ENCODE measurements around the gene BBS9. TPM values are rescaled to one million over a fixed set of nuclear protein-coding genes. Genes with fewer than 3 reads are reported as not detected.

Gene BBS9
- total RNA-seq, 1 donor from 2014 or later, result 31.2 TPM

- Histone ChIP-seq H3K27ac (no peak overlapping the region), H3K36me3 (peaks cover 0 to 68% of the 10 kb centered on the region in 2 donors)
Measured at GRCh38 chr7:33099154-33099940, 30.0 kb upstream of the BBS9 start.

GRCh38 chr7:33100770-33101169 is 28.6 kb upstream of the BBS9 start:
- TF ChIP-seq CTCF (IDR thresholded peaks at IDR 0.05) (no peak), POLR2AphosphoS5 (IDR thresholded peaks at IDR 0.05; ENCODE audit: insufficient read depth in 1 of 2, low read depth in 1 of 2) (no peak), POLR2A (IDR thresholded peaks at IDR 0.05) (no peak)
- Histone ChIP-seq H3K36me3 (peaks cover 0 to 57% of the 10 kb centered on the region in 2 donors), H3K9me3 (no peaks in the 10 kb centered on the region), H3K4me3 (no peak overlapping the region), H3K27me3 (no peaks in the 10 kb centered on the region), H3K4me1 (peaks cover 11% of the 10 kb centered on the region), H3K27ac (no peak overlapping the region)
- intact Hi-C loops (cut with DNase I), result no loop called here
- no peak for DNase-seq (ENCODE audit: extremely low spot score in 2 of 2)

More at GRCh38 chr7:33099154-33099940, 30.0 kb upstream of the BBS9 start:
- H3K4me3 ChIP-seq, result no peak overlapping the region
- no peaks in the 10 kb centered on the region for H3K9me3 ChIP-seq
- no peak for DNase-seq (ENCODE audit: extremely low spot score in 2 of 2)
- H3K4me1 ChIP-seq, result no peaks in the 10 kb centered on the region
- no peaks in the 10 kb centered on the region for H3K27me3 ChIP-seq
- no peak for TF ChIP-seq POLR2A (IDR thresholded peaks at IDR 0.05)
- no peak for TF ChIP-seq POLR2AphosphoS5 (IDR thresholded peaks at IDR 0.05; ENCODE audit: insufficient read depth in 1 of 2, low read depth in 1 of 2)
- no peak for TF ChIP-seq CTCF (IDR thresholded peaks at IDR 0.05)
- intact Hi-C loops (cut with DNase I), result no loop called here

- H3K9me3 ChIP-seq, result no peaks in the 10 kb centered on the region
- H3K27ac ChIP-seq, result no peak overlapping the region
- no peak for TF ChIP-seq CTCF (IDR thresholded peaks at IDR 0.05)
- DNase-seq (ENCODE audit: extremely low spot score in 2 of 2), result no peak
- H3K27me3 ChIP-seq, result no peaks in the 10 kb centered on the region
- peaks cover 22% of the 10 kb centered on the region for H3K4me1 ChIP-seq
- intact Hi-C loops (cut with DNase I), result no loop called here
- no peak overlapping the region for H3K4me3 ChIP-seq
- H3K36me3 ChIP-seq, result peaks cover 0 to 45% of the 10 kb centered on the region in 2 donors
Measured at GRCh38 chr7:33101906-33102305, 27.5 kb upstream of the BBS9 start.

GRCh38 chr7:33107136-33108066 is 22.0 kb upstream of the BBS9 start:
- Histone ChIP-seq H3K4me1 (peaks cover 48% of the 10 kb centered on the region), H3K36me3 (peaks cover 0 to 13% of the 10 kb centered on the region in 2 donors), H3K27ac (peak overlapping the region; percentile 6), H3K9me3 (no peaks in the 10 kb centered on the region), H3K4me3 (peak overlapping the region; percentile 94 to 99), H3K27me3 (no peaks in the 10 kb centered on the region)
- TF ChIP-seq POLR2AphosphoS5 (IDR thresholded peaks at IDR 0.05; ENCODE audit: insufficient read depth in 1 of 2, low read depth in 1 of 2) (no peak), CTCF (IDR thresholded peaks at IDR 0.05) (peak in 2 of 3 experiments; percentile 24 to 29)
- DNase-seq (ENCODE audit: extremely low spot score in 2 of 2), result no peak
- intact Hi-C loops (cut with DNase I), result no loop called here
